Measurements from ENCODE around the gene TKT. TPM values are rescaled to one million over a fixed set of nuclear protein-coding genes. Genes with fewer than 3 reads are reported as not detected.

The TKT gene
- total and polyA plus RNA-seq, 2 of the 8 experiments (the other 6 are each of a cell fraction or from before 2014, with no cell fraction given): 418 to 986 TPM

- TF ChIP-seq CHD7 (IDR thresholded peaks at IDR 0.05; ENCODE audit: insufficient replicate concordance, low read length): no peak
- no peak for TF ChIP-seq GABPA (IDR thresholded peaks at IDR 0.05; ENCODE audit: borderline replicate concordance, insufficient read depth, low read length)
- TF ChIP-seq MAFK (IDR thresholded peaks at IDR 0.05; ENCODE audit: low read depth, low read length): no peak
- no peak for TF ChIP-seq TCF12 (IDR thresholded peaks at IDR 0.05; ENCODE audit: low read depth, low read length)
- TF ChIP-seq KDM5A (IDR thresholded peaks at IDR 0.05; ENCODE audit: low read length): no peak
- no peak for TF ChIP-seq RNF2 (IDR thresholded peaks at IDR 0.05; ENCODE audit: borderline replicate concordance, low read depth, low read length, missing control alignments, poor library complexity, severe bottlenecking)
- no peak for TF ChIP-seq KDM1A (IDR thresholded peaks at IDR 0.05; ENCODE audit: borderline replicate concordance, low read length)
- TF ChIP-seq POLR2A (IDR thresholded peaks at IDR 0.05; ENCODE audit: control extremely low read depth in 1 of 2, low read depth in 2 of 2, low read length in 2 of 2): no peak
Observed at GRCh38 chr3:53235545-53235944, 20.3 kb downstream of the TKT start (continued).

Measured in H1 (cell line).